WTC11 (cell line): ENCODE results near the gene MSI2.

Experiments used
- CTCF ChIP-seq: fragments of 200-600 bp; IDR thresholded peaks from 2 replicates; pipeline ENCODE4 v1.8.0; 2022; ENCODE audit warnings: antibody characterized with exemption
- GABPB1 ChIP-seq: sonication (generic); formaldehyde crosslinking; IDR thresholded peaks from 2 replicates; pipeline ENCODE4 v1.8.1; 2023; ENCODE audit warnings: mild to moderate bottlenecking, missing genetic modification reagents
- JUN ChIP-seq: sonication (generic); formaldehyde crosslinking; IDR thresholded peaks from 2 replicates; pipeline ENCODE4 v1.8.0; 2023; ENCODE audit warnings: mild to moderate bottlenecking, missing genetic modification reagents
- MYBL2 ChIP-seq: sonication (generic); formaldehyde crosslinking; IDR thresholded peaks from 2 replicates; pipeline ENCODE4 v1.8.1; 2023; ENCODE audit warnings: mild to moderate bottlenecking, moderate library complexity, missing genetic modification reagents
- NR3C1 ChIP-seq: sonication (generic); formaldehyde crosslinking; conservative IDR thresholded peaks from 2 replicates; pipeline ENCODE4 v1.8.1; 2023; ENCODE audit warnings: low read depth, mild to moderate bottlenecking, missing genetic modification reagents
- SP1 ChIP-seq: sonication (generic); formaldehyde crosslinking; conservative IDR thresholded peaks from 2 replicates; pipeline ENCODE4 v1.8.1; 2022; ENCODE audit warnings: missing genetic modification reagents
- ZBTB21 ChIP-seq: sonication (generic); formaldehyde crosslinking; IDR thresholded peaks from 2 replicates; pipeline ENCODE4 v1.8.1; 2023; ENCODE audit warnings: mild to moderate bottlenecking, missing genetic modification reagents, borderline replicate concordance
- ZNF396 ChIP-seq: fragments of 250-450 bp; sonication (Bioruptor Pico); IDR thresholded peaks from 2 replicates; pipeline ENCODE4 v1.8.0; 2021; ENCODE audit warnings: mild to moderate bottlenecking, moderate library complexity, borderline replicate concordance

- TF ChIP-seq JUN (CRISPR knock-in tag) (no peak), CTCF (no peak), GABPB1 (CRISPR knock-in tag) (no peak), MYBL2 (CRISPR knock-in tag) (no peak), ZBTB21 (CRISPR knock-in tag) (no peak), SP1 (CRISPR knock-in tag) (no peak), NR3C1 (no peak), ZNF396 (no peak)
Measured at GRCh38 chr17:57733085-57733484, 476.8 kb downstream of the MSI2 start.
